GM12878 (cell line): ENCODE results near the gene RALGDS. TPM values are rescaled to one million over a fixed set of nuclear protein-coding genes. Genes with fewer than 3 reads are reported as not detected.

Experiments
- ATAC-seq: fragments of 200-7000 bp; cut with Tn5 transposase; 3 replicates; pipeline ENCODE4 v1.9.1; 2020; ENCODE audit warnings: mild to moderate bottlenecking, moderate library complexity
- BruUV-seq: library from RNA; stranded (reverse); fragments of 400-500 nt; replicated peaks from 2 replicates; lab custom pipeline; 2021; lab: Mats Ljungman, UMichigan
- CTCF ChIA-PET: fragments of 300-600 bp; sonication (Branson Sonifier 250); formaldehyde crosslinking; extraction: SDS; loops from one replicate; lab custom pipeline; 2021; ENCODE audit warnings: inconsistent platforms; lab: Yijun Ruan, JAX
- POLR2A ChIA-PET: fragments of 350-600 bp; formaldehyde crosslinking; extraction: SDS; loops from one replicate; lab custom pipeline; 2021; ENCODE audit warnings: inconsistent platforms; lab: Charles Lee
- RAD21 ChIA-PET: fragments of 300-600 bp; sonication (Branson Sonifier 250); formaldehyde crosslinking; loops from one replicate; lab custom pipeline; 2023; ENCODE audit warnings: antibody characterized with exemption; ENCODE audit not compliant: unreplicated experiment; lab: Charles Lee
- SMC1A ChIA-PET: fragments of 300-600 bp; sonication (Branson Sonifier 250); formaldehyde crosslinking; loops from one replicate; lab custom pipeline; 2023; ENCODE audit not compliant: unreplicated experiment, uncharacterized antibody; lab: Charles Lee
- DNase-seq: peaks from one replicate; pipeline ENCODE4 v3.0.0-alpha.2; 2011; ENCODE audit warnings: low read depth, low spot score
- FAIRE-seq: peaks from 3 replicates; lab custom pipeline; 2011; peaks lifted over from hg19 to GRCh38; lab: Jason Lieb, UNC
- H2AFZ ChIP-seq: 2 replicates; pipeline ENCODE4 v1.6.0; 2011; ENCODE audit warnings: low read depth, low read length, control low read depth; ENCODE audit not compliant: control insufficient read depth
- H3K27ac ChIP-seq: 2 replicates; pipeline ENCODE4 v1.5.1; 2011; ENCODE audit warnings: control low read depth; ENCODE audit not compliant: control insufficient read depth, insufficient read depth
- H3K27me3 ChIP-seq, 2 experiments: replicated peaks in 1 of 2; 2 replicates each; pipeline versions ENCODE4 v1.6.0 to v1.6.1; 2011; ENCODE audit warnings: low read length in 1 of 2; ENCODE audit not compliant: control insufficient read depth in 2 of 2, insufficient read depth in 2 of 2
- H3K36me3 ChIP-seq, 2 experiments: 2 replicates each; pipeline ENCODE4 v1.5.1; 2011; ENCODE audit warnings: low read length in 1 of 2; ENCODE audit not compliant: control insufficient read depth in 2 of 2, insufficient read depth in 2 of 2
- H3K4me1 ChIP-seq: 2 replicates; pipeline ENCODE4 v1.6.1; 2011; ENCODE audit warnings: mild to moderate bottlenecking, low read length, moderate library complexity, mixed read lengths; ENCODE audit not compliant: control insufficient read depth, insufficient read depth
- H3K4me2 ChIP-seq: 2 replicates; pipeline ENCODE4 v1.6.0; 2011; ENCODE audit warnings: control low read depth; ENCODE audit not compliant: control insufficient read depth, insufficient read depth
- H3K4me3 ChIP-seq: fragments of 200-600 bp; sonication (generic); 2 replicates; pipeline ENCODE4 v1.5.1; 2016
- H3K79me2 ChIP-seq: 2 replicates; pipeline ENCODE4 v1.6.0; 2011; ENCODE audit warnings: low read length; ENCODE audit not compliant: control insufficient read depth, insufficient read depth
- H3K9ac ChIP-seq: 2 replicates; pipeline ENCODE4 v1.8.0; 2011; ENCODE audit warnings: low read length, control low read depth, mixed read lengths; ENCODE audit not compliant: control insufficient read depth, insufficient read depth
- H3K9me3 ChIP-seq: replicated peaks from 3 replicates; pipeline ENCODE4 v1.5.1; 2011; ENCODE audit warnings: mild to moderate bottlenecking, low read length; ENCODE audit not compliant: control insufficient read depth, insufficient read depth
- H4K20me1 ChIP-seq: 2 replicates; pipeline ENCODE4 v1.6.0; 2011; ENCODE audit not compliant: control insufficient read depth, insufficient read depth
- CTCF ChIP-seq, 3 experiments: IDR thresholded peaks in 2 of 3; conservative IDR thresholded peaks in 1 of 3; 2 replicates each; pipeline ENCODE4 v1.5.1; 2011; ENCODE audit warnings: low read depth in 3 of 3, low read length in 3 of 3, mild to moderate bottlenecking in 3 of 3, control low read depth in 2 of 3, moderate library complexity in 2 of 3, inconsistent platforms in 1 of 3, mixed read lengths in 1 of 3; ENCODE audit not compliant: control insufficient read depth in 2 of 3, insufficient read depth in 1 of 3; ENCODE audit errors: extremely low read depth in 1 of 3
- MAX ChIP-seq: IDR thresholded peaks from 2 replicates; pipeline ENCODE4 v1.6.1; 2012; ENCODE audit warnings: low read depth, low read length, improper control_type of control experiment
- MTA2 ChIP-seq: fragments of 450-650 bp; IDR thresholded peaks from 2 replicates; pipeline ENCODE4 v1.6.1; 2016; ENCODE audit warnings: low read depth, mild to moderate bottlenecking, moderate library complexity
- MYC ChIP-seq: IDR thresholded peaks from 2 replicates; pipeline ENCODE4 v1.6.1; 2011; ENCODE audit warnings: mild to moderate bottlenecking, low read length, moderate library complexity, inconsistent platforms; ENCODE audit not compliant: insufficient read depth, insufficient replicate concordance, insufficient read length, severe bottlenecking
- PAX5 ChIP-seq: IDR thresholded peaks from 2 replicates; pipeline ENCODE4 v1.6.1; 2011; ENCODE audit warnings: low read depth, low read length, borderline replicate concordance
- RAD21 ChIP-seq: IDR thresholded peaks from 2 replicates; pipeline ENCODE4 v1.6.1; 2011; ENCODE audit warnings: mild to moderate bottlenecking, low read depth, low read length, moderate library complexity; ENCODE audit not compliant: insufficient read depth
- SMC3 ChIP-seq: IDR thresholded peaks from 2 replicates; pipeline ENCODE4 v1.6.1; 2011; ENCODE audit warnings: low read length, improper control_type of control experiment, borderline replicate concordance
- SRF ChIP-seq, 2 experiments: IDR thresholded peaks; 2 replicates each; pipeline ENCODE4 v1.6.1; 2011; ENCODE audit warnings: low read depth in 2 of 2, low read length in 2 of 2, mild to moderate bottlenecking in 1 of 2, moderate library complexity in 1 of 2
- ZZZ3 ChIP-seq: IDR thresholded peaks from 2 replicates; pipeline ENCODE4 v1.6.1; 2011; ENCODE audit warnings: low read depth; ENCODE audit not compliant: control insufficient read depth, insufficient read length
- WGBS: methylation state at CpG from one replicate; pipeline ENCODE4 v1.1.6; 2016; ENCODE audit warnings: low lambda C conversion rate; ENCODE audit not compliant: insufficient replicate concordance, insufficient coverage; ENCODE audit errors: missing lambda C conversion rate; 5-methylcytosine and 5-hydroxymethylcytosine counted together
- in situ Hi-C: fragments of 300-500 bp; cut with MboI; formaldehyde crosslinking; loops from 9 replicates; pipeline ENCODE4 v1.14.3; 2018; ENCODE audit warnings: mixed read lengths
- intact Hi-C: fragments of 100-400 bp; cut with micrococcal nuclease; formaldehyde crosslinking; loops from one replicate; pipeline ENCODE4 v1.14.2; 2022; ENCODE audit not compliant: unreplicated experiment
- polyA plus RNA-seq, 11 experiments: library from polyadenylated mRNA; depleted of rRNA in 4 of 11; unstranded in 6 of 11; stranded (reverse) in 5 of 11; fragments of >200 nt; fragmentation: Nextera tagmentation in 4 of 11; fragmentation: Illumina TruSeq in 1 of 11; extraction: Ambion mirVana in 4 of 11; extraction: Trizol in 1 of 11; gene quantifications; 1 replicate in 1 of 11; 2 replicates in 10 of 11; pipeline versions ENCODE4 v1.2.1 to v1.2.3, GENCODE V29; 2011 to 2016; ENCODE audit warnings: inconsistent platforms in 2 of 11, missing spikeins in 2 of 11, low read depth in 1 of 11
- total RNA-seq, 4 experiments: library from RNA; depleted of rRNA in 3 of 4; stranded (reverse); fragments of >200 nt in 3 of 4; fragmentation: Illumina TruSeq in 1 of 4; extraction: Trizol in 1 of 4; gene quantifications; 2 replicates each; pipeline versions ENCODE4 v1.2.1 to v1.2.3, GENCODE V29; 2013 to 2021

The RALGDS gene
- total and polyA plus RNA-seq, 10 of the 15 experiments (the other 5 are each of a cell fraction or from before 2014, with no cell fraction given), result 1.3 to 48.6 (median 21.2) TPM

GRCh38 chr9:133160742-133161546, 39.9 kb upstream of the RALGDS start:
- SMC1A ChIA-PET, result no interaction called here
- in situ Hi-C loops, result no loop called here
- H3K79me2 ChIP-seq, result no peaks in the 10 kb centered on the region
- POLR2A ChIA-PET, result no interaction called here
- no peaks in the 10 kb centered on the region for H3K27me3 ChIP-seq
- ATAC-seq (peak; percentile 90), DNase-seq (no peak)
- CTCF ChIA-PET, result interaction anchor here (1.1 to 1.5 kb wide), 5 partner anchors 12 to 210 kb away, joined by 3 to 5 read pairs (median 4); no protein-coding TSS in a partner anchor
- no peaks in the 10 kb centered on the region for H4K20me1 ChIP-seq
- TF ChIP-seq RAD21, result peak; percentile 37
- no peak for TF ChIP-seq PAX5
- no peak for TF ChIP-seq MTA2
- no peak for TF ChIP-seq ZZZ3
- no peak for TF ChIP-seq MYC
- TF ChIP-seq SRF (IDR thresholded peaks at IDR 0.05; ENCODE audit: low read depth in 2 of 2, low read length in 2 of 2), result peak; percentile 79 to 83; a peak in 3 of 4 replicates
- TF ChIP-seq SMC3, result peak; percentile 26; the same call in 1 of the 2 replicates
- no peak for TF ChIP-seq MAX
- TF ChIP-seq CTCF (IDR thresholded peaks at IDR 0.05 in 2 of 3, conservative IDR thresholded peaks at IDR 0.05 in 1 of 3; ENCODE audit: control insufficient read depth in 2 of 3, extremely low read depth in 1 of 3, insufficient read depth in 1 of 3, low read depth in 3 of 3, low read length in 3 of 3), result peak; percentile 64 to 90 (median 83)
- TF ChIP-seq, all 136 proteins: peak for 4
- BruUV-seq, result no TSS peak
- H2AFZ ChIP-seq, result no peak overlapping the region
- H3K27ac ChIP-seq, result no peak overlapping the region
- intact Hi-C loops, result no loop called here
- H3K36me3 ChIP-seq, result no peaks in the 10 kb centered on the region
- H3K4me2 ChIP-seq, result no peak overlapping the region
- WGBS, result 22% methylated on average over 8 of the region's 9 CpGs
- no peaks in the 10 kb centered on the region for H3K9me3 ChIP-seq
- peaks cover 3% of the 10 kb centered on the region for H3K4me1 ChIP-seq
- FAIRE-seq, result peak; percentile 97
- no peak overlapping the region for H3K4me3 ChIP-seq
- H3K9ac ChIP-seq, result no peak overlapping the region
- RAD21 ChIA-PET, result no interaction called here
